GM19438 (cell line): ENCODE data around the gene HOXB4.

ENCODE experiments used
- ATAC-seq: cut with Tn5 transposase; IDR thresholded peaks from one replicate; pipeline ENCODE4 v1.9.1; 2021; ENCODE audit warnings: low read depth; ENCODE audit not compliant: unreplicated experiment

The HOXB4 gene

DNA sequence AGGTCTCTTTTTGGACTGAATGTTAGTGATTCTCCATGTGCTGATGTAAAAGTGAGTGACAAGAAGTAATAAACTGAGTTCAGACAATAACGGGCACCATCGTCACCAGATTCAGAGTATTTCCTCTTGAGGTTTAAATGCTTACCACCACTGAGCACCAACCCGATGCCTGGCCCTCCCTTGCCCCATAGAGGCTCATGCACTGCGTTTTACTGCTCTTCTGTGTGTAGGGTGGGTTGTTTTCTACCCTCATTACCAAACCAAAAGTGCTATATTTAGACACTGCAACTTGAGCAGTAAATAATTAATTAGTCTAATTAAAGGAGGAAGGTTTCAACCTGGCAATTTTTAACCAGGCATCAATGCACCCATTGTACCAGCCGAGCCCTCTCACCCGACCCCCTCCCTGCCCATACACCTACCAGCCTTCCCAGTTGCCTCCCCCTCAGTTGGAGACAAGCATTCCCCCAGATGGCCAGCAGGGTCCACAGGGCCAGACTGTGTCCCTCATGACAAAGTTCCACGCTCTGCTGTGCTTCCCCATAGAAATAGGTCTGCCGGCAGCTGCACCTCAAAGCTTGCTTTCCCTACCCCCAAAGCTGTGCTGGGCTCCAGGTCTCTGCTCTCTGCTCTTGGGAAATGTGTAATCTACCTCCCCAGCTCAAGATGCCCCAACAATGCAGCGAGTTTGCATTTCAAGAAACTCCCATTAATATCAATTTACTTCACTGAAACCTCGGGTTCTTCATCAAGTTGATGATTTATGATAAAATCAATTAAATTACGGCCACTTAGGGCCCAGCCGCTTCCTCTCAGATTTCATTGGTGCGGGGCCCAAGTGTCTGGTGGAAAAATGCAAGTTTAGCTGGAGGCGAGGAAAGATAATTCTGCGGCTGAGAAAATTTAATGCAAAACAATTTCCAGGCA, 16.0 kb downstream of the HOXB4 start:
- peak; percentile 66 for ATAC-seq

DNA sequence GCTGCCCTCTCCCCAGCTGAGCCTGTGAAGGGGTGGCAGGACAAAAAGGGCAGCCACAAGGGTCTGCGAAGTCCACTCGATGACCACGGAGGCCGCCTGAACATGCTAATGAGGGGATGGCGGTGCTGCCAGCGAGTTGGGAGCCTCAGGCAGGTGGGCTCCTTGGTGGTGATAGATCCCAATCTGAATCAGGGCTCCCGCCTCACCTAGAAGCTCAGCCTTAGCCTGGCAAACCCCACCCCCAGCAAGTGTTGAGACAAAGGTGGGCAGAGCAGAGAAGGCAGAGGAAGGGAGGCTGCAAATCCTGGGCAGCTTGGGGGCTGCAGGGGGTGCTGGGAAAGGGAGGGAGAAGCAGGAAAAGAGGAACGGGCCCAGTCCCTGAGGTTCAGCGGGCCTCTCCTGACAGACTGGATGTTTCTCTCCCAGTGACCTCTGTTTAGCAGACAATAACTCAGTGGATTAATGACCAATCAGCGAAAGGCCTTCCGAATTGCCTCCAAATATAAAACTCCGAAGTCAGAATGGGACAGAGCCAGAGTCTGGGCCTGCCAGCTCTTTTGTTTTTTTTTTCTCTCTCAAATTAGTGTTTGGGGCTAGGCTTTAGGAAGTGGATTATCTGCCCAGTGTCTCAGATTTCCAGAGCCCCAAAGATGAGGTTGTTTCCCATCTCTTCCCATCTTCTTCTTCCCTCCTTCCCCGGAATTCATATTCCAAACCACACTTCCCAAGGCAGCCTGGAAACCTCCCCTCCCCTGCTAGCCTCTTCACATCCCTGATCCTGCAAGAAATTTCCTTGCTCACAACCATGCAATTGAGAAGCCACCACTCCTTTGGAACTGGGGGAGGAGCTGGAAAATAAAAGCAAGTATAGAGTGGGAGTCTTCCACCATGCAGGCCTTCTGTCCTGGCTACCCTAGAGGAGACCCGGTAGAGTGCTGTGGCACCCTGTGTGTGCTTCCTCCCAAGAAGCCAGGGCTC, 18.0 kb downstream of the HOXB4 start:
- ATAC-seq = no peak

DNA sequence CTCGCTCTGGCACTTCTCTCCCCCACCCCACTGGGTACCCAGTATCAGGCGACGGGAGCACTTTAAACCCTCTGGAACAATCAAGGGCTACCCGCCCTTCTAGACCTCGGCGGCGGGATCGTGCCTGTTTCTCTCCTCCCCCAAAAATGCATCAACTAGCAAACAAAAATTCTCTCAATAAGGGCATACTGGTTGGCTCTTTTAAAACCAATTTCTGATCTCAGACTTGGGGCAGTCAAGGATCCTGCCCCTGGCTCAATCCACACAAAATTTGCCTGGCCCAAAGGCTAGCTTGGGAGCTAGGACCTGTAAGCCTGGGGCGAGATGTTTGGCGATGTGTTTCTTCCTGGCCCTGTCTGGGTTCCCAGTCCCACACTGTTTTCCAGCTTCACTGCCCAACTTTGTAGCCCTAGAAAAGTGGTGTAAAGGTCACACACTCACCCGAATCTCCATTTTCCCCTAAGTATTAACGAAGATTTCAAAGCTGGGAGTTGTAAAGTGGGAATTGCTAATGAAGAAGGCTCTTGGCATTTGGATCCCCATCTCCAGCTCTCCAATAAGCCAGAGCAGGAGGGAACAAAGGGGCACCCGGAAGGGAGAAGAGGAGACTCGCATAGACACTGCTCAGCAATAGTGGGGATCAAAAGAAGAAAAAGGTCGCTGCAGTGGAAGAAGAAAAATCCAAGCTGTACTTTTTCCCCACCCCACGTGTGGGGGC, 18.9 kb downstream of the HOXB4 start:
- ATAC-seq = no peak

DNA sequence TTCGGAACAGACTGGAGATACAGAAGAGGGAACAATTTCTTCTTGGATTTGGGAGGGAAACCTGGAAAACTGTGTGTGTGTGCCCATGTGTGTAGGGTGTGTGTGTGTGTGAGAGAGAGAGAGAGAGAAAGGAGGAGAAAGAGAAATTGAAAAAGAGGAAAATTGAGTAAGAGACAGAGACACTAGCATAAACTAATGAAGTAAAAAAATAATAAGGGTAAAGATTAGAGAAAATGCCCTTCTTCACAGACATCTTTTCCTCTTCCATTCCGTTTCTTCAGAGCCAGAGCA, 19.4 kb downstream of the HOXB4 start:
- ATAC-seq = no peak

- ATAC-seq = no peak
Observed at GRCh38 chr17:48558057-48558830, 19.9 kb downstream of the HOXB4 start.

- ATAC-seq = no peak
Observed at GRCh38 chr17:48556576-48557401, 21.4 kb downstream of the HOXB4 start.

DNA sequence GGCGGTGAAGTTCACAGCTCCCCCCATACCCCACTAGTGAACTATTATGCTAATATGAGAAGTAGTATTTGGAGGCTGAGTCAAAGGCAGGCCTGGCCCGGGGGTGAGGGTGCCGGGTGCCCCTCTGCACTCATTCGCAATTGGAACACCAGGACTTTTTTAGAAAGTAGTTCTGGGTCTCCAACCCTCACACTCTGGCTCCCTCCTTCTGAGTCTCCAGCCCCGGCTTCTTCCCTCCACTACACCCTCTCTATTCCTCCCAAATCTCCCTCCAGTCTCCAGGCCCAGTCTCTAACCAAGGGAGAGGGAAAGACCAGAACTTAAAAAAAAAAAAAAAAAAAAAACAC, 21.9 kb downstream of the HOXB4 start:
- no peak for ATAC-seq

DNA sequence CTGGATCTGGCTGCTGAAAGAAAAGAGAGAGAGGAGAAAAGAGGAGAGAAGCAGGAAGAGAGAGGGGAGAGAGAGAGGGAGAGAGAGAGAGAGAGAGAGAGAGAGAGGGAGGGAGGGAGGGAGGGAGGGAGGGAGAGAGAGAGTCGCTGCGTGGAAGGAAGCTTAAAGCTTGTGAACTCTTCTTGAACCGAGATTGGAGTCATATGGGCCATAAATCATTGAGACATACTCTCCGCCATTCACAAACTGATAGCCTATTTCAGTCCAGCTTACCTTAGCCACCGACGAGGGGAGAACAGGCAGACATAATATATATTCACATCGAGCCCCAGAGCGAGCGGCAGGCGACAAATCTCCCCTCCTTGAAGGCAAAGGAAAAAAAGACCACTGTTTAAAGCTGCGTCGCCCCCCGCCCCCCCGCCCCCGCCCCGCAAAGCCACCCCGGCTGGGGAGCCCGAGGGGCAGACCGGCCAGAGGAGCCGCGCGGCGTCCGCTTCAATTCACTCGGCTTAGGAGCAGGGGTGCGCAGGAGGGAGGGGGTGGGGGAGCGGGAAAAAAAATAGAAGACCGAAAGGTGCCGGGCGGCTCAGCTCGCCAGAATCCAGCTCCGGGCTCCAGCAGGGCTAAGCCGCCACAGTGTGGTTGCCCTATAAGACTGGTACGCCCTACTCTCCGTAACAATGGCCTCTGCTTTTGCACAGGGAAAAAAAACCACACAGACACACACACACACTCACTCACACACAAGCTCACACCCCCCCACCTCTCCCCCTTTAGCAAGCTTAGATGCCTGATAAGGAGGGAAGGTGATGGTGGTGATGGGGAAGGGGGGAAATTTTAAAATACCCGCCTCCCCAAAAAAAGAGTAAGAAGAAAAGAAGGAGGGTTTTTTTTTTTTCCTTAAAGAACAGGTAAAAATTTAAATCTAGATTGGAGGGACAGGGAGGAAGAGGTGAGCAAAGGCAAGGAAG, 22.6 kb downstream of the HOXB4 start:
- no peak for ATAC-seq

DNA sequence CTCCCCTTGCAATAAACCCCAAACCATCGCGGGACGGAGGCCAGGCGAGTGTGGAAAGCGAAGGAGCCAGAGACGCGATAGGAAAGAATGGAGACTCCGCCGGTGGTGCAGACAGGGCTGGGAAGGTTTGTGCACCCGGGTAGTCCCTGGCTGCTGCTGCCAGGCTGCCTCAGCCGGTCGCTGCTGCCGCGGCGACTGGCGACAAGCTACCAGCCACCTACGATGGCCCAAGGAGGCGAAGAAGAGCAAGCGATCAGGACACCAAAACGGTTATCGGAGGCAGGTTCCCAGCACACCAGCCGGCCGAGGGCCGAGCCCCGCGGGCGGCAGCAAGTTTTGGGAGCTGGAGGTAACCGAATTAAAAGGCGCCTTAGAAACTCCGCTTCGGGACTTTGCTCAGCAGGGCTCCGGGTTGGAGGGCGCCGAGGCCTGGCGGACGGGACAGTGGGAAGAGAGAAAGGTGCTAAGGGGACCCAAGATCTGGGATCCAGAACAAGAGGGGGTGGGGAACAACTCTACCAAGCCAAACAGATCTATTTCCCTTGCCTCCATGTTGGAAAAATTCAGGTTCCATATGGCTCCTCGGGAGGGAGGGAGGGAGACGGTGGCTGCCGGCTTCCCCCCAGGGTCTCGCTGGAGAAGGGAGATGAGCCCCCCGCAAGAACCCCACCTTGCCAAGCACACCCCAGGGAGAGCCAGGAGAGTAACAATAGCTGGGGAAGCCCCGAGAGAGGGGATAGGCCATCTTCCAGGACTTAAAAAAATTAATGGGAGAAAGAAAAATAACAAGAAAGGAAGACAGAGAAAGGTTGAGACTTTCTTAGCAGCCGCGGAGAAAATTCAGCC, 23.5 kb downstream of the HOXB4 start:
- no peak for ATAC-seq

DNA sequence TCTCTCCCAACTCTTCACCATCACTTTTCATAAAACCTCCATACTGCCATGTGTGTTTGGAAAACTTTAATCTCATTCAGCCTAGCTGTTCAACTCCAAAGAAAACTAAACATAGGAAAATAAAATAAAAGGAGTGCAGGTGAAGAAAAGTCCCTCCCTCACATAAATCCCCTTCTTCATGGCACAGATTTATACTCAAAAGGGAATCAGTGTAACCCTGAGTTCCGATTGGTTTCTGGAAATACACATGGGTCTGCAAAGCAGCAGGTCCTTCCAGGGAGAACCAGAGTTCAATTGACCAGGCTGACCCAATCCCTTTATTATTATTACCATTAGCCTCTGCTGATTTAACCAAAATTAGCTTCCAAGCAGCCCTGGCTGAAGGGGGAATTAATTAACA, 24.3 kb downstream of the HOXB4 start:
- no peak for ATAC-seq

DNA sequence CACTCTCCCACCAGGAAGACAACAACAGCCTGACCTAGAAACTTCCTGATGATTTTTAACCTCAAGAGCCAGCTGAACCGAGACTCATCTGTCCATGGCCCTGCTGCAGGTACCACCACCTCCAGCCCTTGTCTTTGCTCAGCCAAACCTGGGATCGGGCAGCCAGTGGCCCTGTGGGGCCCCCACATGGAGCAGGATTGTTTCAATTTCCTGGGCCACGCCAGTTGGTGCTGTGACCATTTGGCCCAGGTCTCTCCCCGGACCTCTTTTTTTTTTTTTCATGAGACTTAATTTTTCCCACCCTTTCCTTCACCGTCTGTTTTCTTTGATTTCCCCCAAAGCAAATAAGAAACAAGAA, 25.0 kb downstream of the HOXB4 start:
- no peak for ATAC-seq

- ATAC-seq = no peak
Observed at GRCh38 chr17:48552466-48553189, 25.5 kb downstream of the HOXB4 start.

DNA sequence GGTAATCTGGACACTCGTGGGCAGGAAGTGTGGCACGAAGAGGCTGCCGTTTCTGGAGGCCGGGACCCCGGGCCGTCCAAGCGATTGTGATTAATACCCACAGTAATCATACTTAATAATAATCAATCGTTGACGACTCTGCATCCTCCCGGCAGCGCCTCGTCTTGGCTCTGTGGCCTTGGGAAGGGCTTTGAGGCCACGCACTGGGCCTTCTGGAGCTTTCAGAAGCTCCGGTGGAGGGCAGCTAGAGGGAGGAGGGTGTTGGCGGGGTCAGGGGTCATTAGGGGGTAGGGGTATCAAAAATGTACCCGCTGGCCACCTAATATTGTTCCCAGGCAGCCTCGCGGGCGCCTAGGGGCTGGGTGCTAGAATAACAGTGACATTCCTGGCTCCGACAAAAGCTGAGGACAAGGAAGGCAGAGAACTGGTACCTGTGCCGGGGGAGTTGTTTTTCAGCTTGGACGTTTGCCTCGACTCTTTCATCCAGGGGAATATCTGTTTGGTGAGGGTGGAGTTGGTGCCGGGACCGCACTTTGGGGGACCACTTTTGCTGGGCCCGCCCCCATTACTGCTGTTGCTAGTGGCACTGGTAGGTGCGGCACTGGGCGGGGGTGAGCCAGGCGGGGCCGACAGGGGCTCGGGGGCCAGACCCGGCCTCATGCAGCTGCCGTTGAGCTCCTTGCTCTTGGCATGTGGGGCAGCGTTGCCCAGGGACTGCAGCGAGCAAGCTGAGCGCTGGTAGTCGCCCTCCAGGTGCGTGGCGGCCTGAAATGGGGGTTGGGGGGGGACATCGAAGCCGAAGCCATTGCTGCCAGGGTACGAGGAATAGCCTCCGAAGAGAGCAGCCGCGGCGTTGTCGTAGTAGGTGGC, 26.3 kb downstream of the HOXB4 start:
- ATAC-seq = no peak

GRCh38 chr17:48551214-48551555, 27.0 kb downstream of the HOXB4 start:
- no peak for ATAC-seq

DNA sequence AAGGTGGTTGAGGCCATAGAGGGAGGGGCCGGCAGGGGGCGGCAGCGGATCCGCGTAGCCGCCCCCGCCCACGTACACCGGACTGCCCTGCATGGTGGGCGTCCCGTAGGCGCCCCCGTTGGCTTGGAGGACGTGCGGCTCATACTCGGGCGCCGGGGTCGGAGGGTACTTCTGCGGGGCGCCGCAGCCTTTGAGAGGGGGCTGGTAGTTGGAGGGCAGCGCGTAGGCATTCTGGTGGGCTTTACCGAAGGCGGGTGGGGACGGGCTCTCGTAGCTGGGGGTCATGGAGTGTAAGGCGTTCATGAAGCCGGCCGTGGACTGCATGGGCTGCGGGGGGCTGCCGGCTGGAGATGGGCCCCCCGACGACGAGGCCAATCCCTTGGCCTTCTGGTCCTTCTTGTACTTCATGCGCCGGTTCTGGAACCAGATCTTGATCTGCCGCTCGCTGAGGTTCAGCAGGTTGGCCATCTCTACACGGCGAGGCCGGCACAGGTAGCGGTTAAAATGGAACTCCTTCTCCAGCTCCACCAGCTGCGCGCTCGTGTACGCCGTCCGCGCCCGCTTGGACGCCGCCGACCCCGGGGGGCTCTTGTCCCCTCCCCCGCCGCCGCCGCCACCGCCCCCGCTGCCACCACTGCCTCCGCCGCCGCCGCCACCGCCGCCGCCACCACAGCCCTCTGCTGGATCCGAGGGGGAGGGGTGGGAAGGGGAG, 27.5 kb downstream of the HOXB4 start:
- no peak for ATAC-seq
